ENCODE results near the gene MYRF. TPM values are rescaled to one million over a fixed set of nuclear protein-coding genes. Genes with fewer than 3 reads are reported as not detected.

MYRF gene
- total and polyA plus RNA-seq, 11 donors, result 0.11 to 41.2 (median 0.25) TPM; not detected in 2

GRCh38 chr11:61793083-61793828, 40.8 kb downstream of the MYRF start:
- Histone ChIP-seq H3K27ac (peak overlapping the region in 11 of 12 donors; percentile 90 to 99 (median 97)), H3K27me3 (no peaks in the 10 kb centered on the region), H3K36me3 (peaks cover 0 to 38% (median 26%) of the 10 kb centered on the region in 9 donors), H3K4me1 (peaks cover 6 to 30% (median 22%) of the 10 kb centered on the region in 12 donors), H3K4me3 (peak overlapping the region; percentile 62 to 92 (median 72)), H3K9me3 (no peaks in the 10 kb centered on the region)
- TF ChIP-seq CTCF (IDR thresholded peaks at IDR 0.05) (no peak), POLR2A (IDR thresholded peaks at IDR 0.05) (no peak)
- ATAC-seq, result peak in 1 of 4 donors; percentile 1
- intact Hi-C loops (cut with DNase I), result loop anchor here in 3 of 10 donors (2.0 to 10.0 kb wide), 3 partner anchors 98 to 582 kb away; partner anchors contain the start of gene FADS3 (in 1 of the 3)
- WGBS, 4 donors, result 5 to 6% (median 5%) methylated on average over 27 to 29 of the region's 29 CpGs
- DNase-seq, result peak in 1 of 5 donors; percentile 54

GRCh38 chr11:61793829-61794204, 41.4 kb downstream of the MYRF start:
- Histone ChIP-seq H3K9me3 (no peaks in the 10 kb centered on the region), H3K4me1 (peaks cover 6 to 30% (median 22%) of the 10 kb centered on the region in 12 donors), H3K27me3 (no peaks in the 10 kb centered on the region), H3K4me3 (peak overlapping the region in 2 of 12 donors; percentile 67 to 83), H3K36me3 (peaks cover 0 to 33% (median 20%) of the 10 kb centered on the region in 9 donors), H3K27ac (no peak overlapping the region)
- intact Hi-C loops (cut with DNase I), result loop anchor here in 3 of 10 donors (2.0 to 10.0 kb wide), 3 partner anchors 97 to 581 kb away; partner anchors contain the start of gene FADS3 (in 1 of the 3)
- DNase-seq (peak in 1 of 5 donors; percentile 10), ATAC-seq (no peak)
- TF ChIP-seq POLR2A (IDR thresholded peaks at IDR 0.05), result no peak
- no peak for TF ChIP-seq CTCF (IDR thresholded peaks at IDR 0.05)
- 66 to 75% (median 67%) methylated on average over 3 of the region's 3 CpGs for WGBS, 4 donors

- ATAC-seq, result no peak
- no peak for DNase-seq
- Histone ChIP-seq H3K36me3 (peaks cover 0 to 31% (median 13%) of the 10 kb centered on the region in 9 donors), H3K4me1 (peaks cover 6 to 30% (median 22%) of the 10 kb centered on the region in 12 donors), H3K9me3 (no peaks in the 10 kb centered on the region), H3K27ac (no peak overlapping the region), H3K4me3 (no peak overlapping the region), H3K27me3 (no peaks in the 10 kb centered on the region)
- 88 to 91% (median 89%) methylated on average over 4 of the region's 4 CpGs for WGBS, 4 donors
- no peak for TF ChIP-seq POLR2A (IDR thresholded peaks at IDR 0.05)
- TF ChIP-seq CTCF (IDR thresholded peaks at IDR 0.05), result no peak
- intact Hi-C loops (cut with DNase I), result loop anchor here in 2 of 10 donors (10.0 kb wide), 2 partner anchors 290 to 580 kb away; no protein-coding TSS in a partner anchor
Measured at GRCh38 chr11:61794579-61794978, 42.1 kb downstream of the MYRF start.

GRCh38 chr11:61795459-61795858, 43.0 kb downstream of the MYRF start:
- Histone ChIP-seq H3K27me3 (no peaks in the 10 kb centered on the region), H3K4me3 (no peak overlapping the region), H3K36me3 (peaks cover 0 to 26% (median 5%) of the 10 kb centered on the region in 9 donors), H3K4me1 (peaks cover 6 to 30% (median 22%) of the 10 kb centered on the region in 12 donors), H3K9me3 (no peaks in the 10 kb centered on the region), H3K27ac (no peak overlapping the region)
- no peak for TF ChIP-seq POLR2A (IDR thresholded peaks at IDR 0.05)
- peak in 1 of 5 donors; percentile 26 for DNase-seq
- ATAC-seq, result no peak
- WGBS, 4 donors, result 81 to 88% (median 85%) methylated on average over 12 of the region's 12 CpGs
- intact Hi-C loops (cut with DNase I), result loop anchor here (5.0 to 10.0 kb wide), 10 partner anchors 77 to 579 kb away; partner anchors contain the start of gene FADS3 (in 1 of the 10)

All from heart left ventricle (tissue), 16 donors.